Large intestine (tissue), 3 donors: ENCODE measurements around the gene RND3. TPM values are rescaled to one million over a fixed set of nuclear protein-coding genes. Genes with fewer than 3 reads are reported as not detected.
A peak's percentile ranks its signal among the peaks of the same experiment; 100 is the strongest.

Experiments
- DNase-seq, 2 donors: peaks; one replicate each; pipeline versions ENCODE4 v3.0.0 to v3.0.0-alpha.2; 2013
- H3K27ac ChIP-seq: one replicate; pipeline ENCODE4 v1.5.1; 2013; ENCODE audit warnings: low read length
- H3K27me3 ChIP-seq: 2 replicates; pipeline ENCODE4 v1.6.1; 2013; ENCODE audit warnings: low read length; ENCODE audit not compliant: control insufficient read depth, insufficient read depth
- H3K36me3 ChIP-seq: 2 replicates; pipeline ENCODE4 v1.6.1; 2013; ENCODE audit warnings: low read length; ENCODE audit not compliant: control insufficient read depth, insufficient read depth
- H3K4me1 ChIP-seq: one replicate; pipeline ENCODE4 v1.6.1; 2013; ENCODE audit warnings: low read length; ENCODE audit not compliant: control insufficient read depth, insufficient read depth
- H3K4me3 ChIP-seq: one replicate; pipeline ENCODE4 v1.5.1; 2013; ENCODE audit warnings: low read length
- H3K9me3 ChIP-seq: one replicate; pipeline ENCODE4 v1.6.1; 2013; ENCODE audit warnings: mild to moderate bottlenecking, low read depth, low read length, moderate library complexity; ENCODE audit not compliant: control insufficient read depth
- WGBS: methylation state at CpG from one replicate; pipeline ENCODE4 v1.1.5; 2013; ENCODE audit warnings: low lambda C conversion rate; ENCODE audit not compliant: insufficient coverage; 5-methylcytosine and 5-hydroxymethylcytosine counted together
- polyA plus RNA-seq: library from polyadenylated mRNA; unstranded; fragments of 120-200 nt; gene quantifications from one replicate; pipeline ENCODE4 v1.2.1, GENCODE V29; 2013

The RND3 gene
- polyA plus RNA-seq, 1 donor, result 35.6 TPM

DNA sequence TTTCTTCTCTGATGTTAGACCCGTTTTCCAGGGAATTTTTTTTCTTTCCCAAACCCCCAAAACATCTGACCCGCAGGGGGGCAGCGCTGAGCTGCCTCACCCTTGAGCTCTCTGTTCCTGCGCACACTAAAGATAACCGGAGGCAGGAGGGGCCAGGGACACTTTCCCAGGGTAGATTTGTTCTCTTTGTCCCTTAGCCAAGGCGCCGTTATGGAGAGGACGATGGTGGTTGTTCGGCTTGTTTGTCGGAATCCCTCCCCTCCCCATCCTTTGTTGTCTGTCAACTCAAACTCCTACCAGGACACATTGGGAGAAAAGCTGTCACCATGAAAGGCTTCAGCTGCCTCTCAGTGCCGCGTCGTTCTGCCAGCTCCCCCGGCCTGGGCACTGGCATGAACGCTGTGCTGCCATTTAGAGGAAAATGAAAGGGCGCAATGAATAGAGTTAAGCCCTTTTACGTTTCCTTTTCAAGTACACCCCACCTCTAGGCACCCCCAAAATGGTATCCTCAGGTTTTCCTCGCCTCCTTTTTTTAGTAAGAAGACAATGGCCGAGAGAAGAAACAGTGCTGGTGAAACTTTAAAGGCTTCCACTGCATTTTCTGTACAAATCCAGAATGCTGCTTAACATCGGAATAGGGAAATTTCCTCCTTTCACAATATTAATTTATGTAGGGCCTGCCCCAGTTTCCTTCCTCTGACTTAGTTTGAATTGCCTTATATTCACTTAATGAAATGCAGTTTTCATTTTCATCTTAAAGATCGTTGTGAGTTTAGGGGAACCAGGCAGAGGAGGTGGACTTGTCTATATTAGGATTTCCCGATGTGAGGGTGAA is 62.1 kb downstream of the RND3 start:
- no peaks in the 10 kb centered on the region for H3K36me3 ChIP-seq
- DNase-seq, result peak; percentile 11 to 37
- H3K27me3 ChIP-seq, result no peaks in the 10 kb centered on the region
- H3K4me3 ChIP-seq, result no peak overlapping the region
- no peak overlapping the region for H3K27ac ChIP-seq
- H3K9me3 ChIP-seq, result no peaks in the 10 kb centered on the region
- peaks cover 9% of the 10 kb centered on the region for H3K4me1 ChIP-seq
- 50% methylated on average over 4 of the region's 22 CpGs for WGBS

DNA sequence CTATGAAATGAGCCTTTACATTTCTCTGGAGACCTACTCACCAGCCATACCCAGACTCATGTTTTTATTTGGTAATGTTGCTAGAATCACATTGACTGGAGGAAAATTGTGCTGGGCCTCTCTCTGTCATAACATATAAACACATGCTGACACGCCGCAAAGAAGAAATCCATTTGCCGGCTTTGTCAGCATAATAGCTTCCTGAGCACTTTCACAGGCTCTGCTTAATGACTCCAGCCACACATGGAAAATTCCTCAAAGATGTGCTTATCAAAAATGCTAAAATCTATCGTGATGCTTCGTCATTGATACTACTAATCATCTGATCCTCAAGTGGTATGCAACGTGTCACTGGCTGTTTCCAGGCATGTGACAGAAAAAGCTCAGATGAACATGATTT is 63.1 kb downstream of the RND3 start:
- Histone ChIP-seq H3K4me3 (no peak overlapping the region), H3K27me3 (no peaks in the 10 kb centered on the region), H3K9me3 (no peaks in the 10 kb centered on the region), H3K36me3 (no peaks in the 10 kb centered on the region), H3K4me1 (peaks cover 12% of the 10 kb centered on the region), H3K27ac (no peak overlapping the region)
- no CpG with 5 or more reads among the region's 6 CpGs for WGBS
- DNase-seq, result no peak

DNA sequence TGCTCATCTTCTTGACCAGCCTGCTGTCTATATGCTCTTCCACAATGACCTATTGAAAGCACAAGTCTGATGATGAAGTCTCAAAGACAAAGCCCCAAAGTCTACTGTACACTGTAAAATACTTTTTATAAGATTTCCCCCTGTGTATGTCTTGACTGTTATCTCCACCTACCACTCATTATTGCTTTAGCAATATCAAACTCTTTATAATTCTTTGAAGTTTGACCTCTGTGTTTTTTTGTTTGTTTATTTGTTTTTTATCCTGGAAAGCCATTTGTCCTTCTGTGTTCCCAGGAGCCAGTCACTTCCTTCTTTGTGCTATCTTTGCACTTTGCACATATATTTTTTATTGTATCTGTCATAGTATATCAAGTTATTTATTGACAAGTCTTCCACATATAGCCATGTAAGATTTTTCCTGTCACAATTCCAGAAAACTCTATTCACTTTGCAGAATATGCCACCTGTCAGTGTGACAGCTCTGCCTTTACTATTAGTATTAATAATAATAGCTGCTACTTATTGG is 66.3 kb downstream of the RND3 start:
- Histone ChIP-seq H3K4me3 (no peak overlapping the region), H3K36me3 (no peaks in the 10 kb centered on the region), H3K4me1 (peaks cover 12% of the 10 kb centered on the region), H3K27me3 (no peaks in the 10 kb centered on the region), H3K9me3 (no peaks in the 10 kb centered on the region), H3K27ac (peak overlapping the region; percentile 51)
- DNase-seq, result peak; percentile 17 to 67

DNA sequence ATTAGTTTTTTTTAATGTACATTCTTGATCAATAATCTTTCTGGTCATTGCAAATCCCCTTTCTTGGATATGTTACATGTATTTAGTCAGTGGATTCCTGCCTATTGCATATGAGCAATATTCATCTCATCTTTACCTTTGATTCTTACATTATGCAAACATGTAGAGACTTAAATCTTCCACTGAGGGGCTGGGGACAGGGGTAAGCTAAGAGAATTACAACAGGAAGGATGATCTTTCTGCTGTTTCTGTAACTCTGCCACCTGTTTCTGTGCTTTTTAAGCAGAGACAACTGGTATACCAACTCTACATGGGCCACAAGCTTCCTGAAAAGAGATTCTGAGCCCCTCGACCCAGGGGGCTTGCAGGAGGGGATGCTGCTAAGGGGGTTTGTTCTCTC is 68.6 kb downstream of the RND3 start:
- no peaks in the 10 kb centered on the region for H3K9me3 ChIP-seq
- no peak overlapping the region for H3K4me3 ChIP-seq
- WGBS, result no CpG with 5 or more reads among the region's 1 CpG
- no peaks in the 10 kb centered on the region for H3K27me3 ChIP-seq
- H3K36me3 ChIP-seq, result no peaks in the 10 kb centered on the region
- H3K27ac ChIP-seq, result no peak overlapping the region
- DNase-seq, result no peak
- H3K4me1 ChIP-seq, result peaks cover 12% of the 10 kb centered on the region
